Measurements from ENCODE around the gene ITGA2B. TPM values are rescaled to one million over a fixed set of nuclear protein-coding genes. Genes with fewer than 3 reads are reported as not detected.

The ITGA2B gene
- total and polyA plus RNA-seq, 2 of the 13 experiments (the other 11 are each of a cell fraction or from before 2014, with no cell fraction given), result 0.38 to 1.1 TPM

DNA sequence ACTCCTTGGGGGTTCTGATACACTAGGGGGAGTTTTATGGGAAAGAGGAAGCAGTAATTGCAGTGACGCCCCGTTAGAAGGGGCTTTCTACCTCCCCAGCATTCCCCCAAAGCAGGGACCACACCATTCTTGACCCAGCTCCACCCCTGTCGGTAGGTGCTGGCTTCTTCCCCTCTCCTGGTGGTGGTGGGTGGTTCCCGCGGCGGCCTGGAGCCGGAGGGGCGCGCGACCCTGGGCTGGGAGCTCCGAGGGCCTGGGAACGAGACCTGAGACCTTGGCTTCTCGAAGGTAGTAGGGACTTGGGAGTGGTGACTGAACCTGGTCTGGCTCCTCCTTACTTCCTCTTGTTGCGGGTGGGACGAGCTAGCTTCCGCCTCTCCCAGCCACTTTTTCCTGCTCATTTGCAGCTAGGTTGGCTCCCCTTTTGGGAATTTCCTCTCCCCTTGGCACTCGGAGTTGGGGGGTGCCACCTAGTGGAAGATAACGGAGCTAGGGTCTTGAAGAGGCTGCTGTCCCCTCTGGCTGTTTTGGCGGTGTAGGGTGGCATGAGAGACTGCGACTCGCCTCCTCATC lies 43.9 kb downstream of the ITGA2B start (continued):
- TF ChIP-seq CBX2 (IDR thresholded peaks at IDR 0.05; ENCODE audit: low read depth, low read length) (no peak), CBX2 (CRISPR knock-in tag; IDR thresholded peaks at IDR 0.05; ENCODE audit: low read depth) (no peak), ZBTB7B (CRISPR knock-in tag; IDR thresholded peaks at IDR 0.05) (peak; percentile 63), ZNF136 (CRISPR knock-in tag; IDR thresholded peaks at IDR 0.05; ENCODE audit: low read depth) (no peak), SMC3 (IDR thresholded peaks at IDR 0.05; ENCODE audit: low read length) (peak; percentile 59; the same call in 1 of the 2 replicates), ELF3 (CRISPR knock-in tag; IDR thresholded peaks at IDR 0.05) (peak; percentile 63), ZNF720 (CRISPR knock-in tag; IDR thresholded peaks at IDR 0.05) (no peak), ZNF549 (CRISPR knock-in tag; IDR thresholded peaks at IDR 0.05) (no peak), YEATS2 (CRISPR knock-in tag; IDR thresholded peaks at IDR 0.05; ENCODE audit: borderline replicate concordance) (no peak), SSRP1 (CRISPR knock-in tag; IDR thresholded peaks at IDR 0.05) (no peak), ZNF552 (CRISPR knock-in tag; IDR thresholded peaks at IDR 0.05; ENCODE audit: borderline replicate concordance) (no peak), ZNF121 (CRISPR knock-in tag; IDR thresholded peaks at IDR 0.05) (no peak), ZNF709 (CRISPR knock-in tag; IDR thresholded peaks at IDR 0.05) (0 out of 2 replicates have a peak, but pooled peaks have one; percentile 38), ZFP36L2 (CRISPR knock-in tag; IDR thresholded peaks at IDR 0.05) (no peak), JUNB (CRISPR knock-in tag; IDR thresholded peaks at IDR 0.05; ENCODE audit: borderline replicate concordance) (no peak), SNRNP70 (IDR thresholded peaks at IDR 0.05; ENCODE audit: low read depth, low read length) (no peak), ZNF75D (CRISPR knock-in tag; IDR thresholded peaks at IDR 0.05; ENCODE audit: borderline replicate concordance) (no peak), RAD21 (CRISPR knock-in tag; IDR thresholded peaks at IDR 0.05) (peak; percentile 58), ZNF619 (CRISPR knock-in tag; IDR thresholded peaks at IDR 0.05) (peak; percentile 74; the same call in 1 of the 2 replicates), PRPF4 (IDR thresholded peaks at IDR 0.05; ENCODE audit: low read depth, low read length, poor library complexity, severe bottlenecking) (no peak), ZNF264 (CRISPR knock-in tag; IDR thresholded peaks at IDR 0.05) (no peak), ZSCAN31 (CRISPR knock-in tag; IDR thresholded peaks at IDR 0.05; ENCODE audit: low read depth) (0 out of 2 replicates have a peak, but pooled peaks have one; percentile 20), ZNF747 (CRISPR knock-in tag; IDR thresholded peaks at IDR 0.05; ENCODE audit: borderline replicate concordance) (0 out of 2 replicates have a peak, but pooled peaks have one; percentile 51), ZNF230 (CRISPR knock-in tag; IDR thresholded peaks at IDR 0.05) (peak; percentile 27; the same call in 1 of the 2 replicates), FOXC1 (CRISPR knock-in tag; IDR thresholded peaks at IDR 0.05; ENCODE audit: borderline replicate concordance) (0 out of 2 replicates have a peak, but pooled peaks have one; percentile 18), EHMT2 (IDR thresholded peaks at IDR 0.05; ENCODE audit: borderline replicate concordance, low read depth, low read length) (no peak), NR2F6 (IDR thresholded peaks at IDR 0.05) (no peak), NR2F6 (CRISPR knock-in tag; IDR thresholded peaks at IDR 0.05) (no peak), TBX3 (IDR thresholded peaks at IDR 0.05; ENCODE audit: borderline replicate concordance) (no peak), CBX1 (IDR thresholded peaks at IDR 0.05; ENCODE audit: low read depth) (no peak), ZNF567 (CRISPR knock-in tag; IDR thresholded peaks at IDR 0.05; ENCODE audit: borderline replicate concordance) (0 out of 2 replicates have a peak, but pooled peaks have one; percentile 6), PTBP1 (IDR thresholded peaks at IDR 0.05; ENCODE audit: low read depth, low read length, poor library complexity, severe bottlenecking) (no peak)
- TF ChIP-seq, protein P1, sequence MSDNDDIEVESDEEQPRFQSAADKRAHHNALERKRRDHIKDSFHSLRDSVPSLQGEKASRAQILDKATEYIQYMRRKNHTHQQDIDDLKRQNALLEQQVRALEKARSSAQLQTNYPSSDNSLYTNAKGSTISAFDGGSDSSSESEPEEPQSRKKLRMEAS (IDR thresholded peaks at IDR 0.05), result no peak
- TF ChIP-seq, protein P2, sequence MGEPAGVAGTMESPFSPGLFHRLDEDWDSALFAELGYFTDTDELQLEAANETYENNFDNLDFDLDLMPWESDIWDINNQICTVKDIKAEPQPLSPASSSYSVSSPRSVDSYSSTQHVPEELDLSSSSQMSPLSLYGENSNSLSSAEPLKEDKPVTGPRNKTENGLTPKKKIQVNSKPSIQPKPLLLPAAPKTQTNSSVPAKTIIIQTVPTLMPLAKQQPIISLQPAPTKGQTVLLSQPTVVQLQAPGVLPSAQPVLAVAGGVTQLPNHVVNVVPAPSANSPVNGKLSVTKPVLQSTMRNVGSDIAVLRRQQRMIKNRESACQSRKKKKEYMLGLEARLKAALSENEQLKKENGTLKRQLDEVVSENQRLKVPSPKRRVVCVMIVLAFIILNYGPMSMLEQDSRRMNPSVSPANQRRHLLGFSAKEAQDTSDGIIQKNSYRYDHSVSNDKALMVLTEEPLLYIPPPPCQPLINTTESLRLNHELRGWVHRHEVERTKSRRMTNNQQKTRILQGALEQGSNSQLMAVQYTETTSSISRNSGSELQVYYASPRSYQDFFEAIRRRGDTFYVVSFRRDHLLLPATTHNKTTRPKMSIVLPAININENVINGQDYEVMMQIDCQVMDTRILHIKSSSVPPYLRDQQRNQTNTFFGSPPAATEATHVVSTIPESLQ (CRISPR knock-in tag; conservative IDR thresholded peaks at IDR 0.05), result no peak
